T-cell (primary cell): Measurements from ENCODE around the gene SIGLEC1. TPM values are rescaled to one million over a fixed set of nuclear protein-coding genes. Genes with fewer than 3 reads are reported as not detected.

Experiments used
- ATAC-seq, 4 experiments: fragments of 200-7000 bp in 3 of 4; fragments of 150-1000 bp in 1 of 4; cut with Tn5 transposase; replicated peaks in 1 of 4; 1 replicate in 3 of 4; 2 replicates in 1 of 4; pipeline ENCODE4 v1.10.0; 2021; ENCODE audit warnings: moderate library complexity in 3 of 4, mild to moderate bottlenecking in 2 of 4, moderate number of reproducible peaks in 1 of 4
- CTCF ChIA-PET, 2 donors: fragments of 300-600 bp; sonication (Branson Sonifier 250); formaldehyde crosslinking; loops; one replicate each; lab custom pipeline; 2022; ENCODE audit warnings: antibody characterized with exemption in 2 of 2; lab: Charles Lee
- POLR2A ChIA-PET, 2 donors: fragments of 300-600 bp; sonication (Branson Sonifier 250); formaldehyde crosslinking; loops; one replicate each; lab custom pipeline; 2022; ENCODE audit warnings: antibody characterized with exemption in 2 of 2; lab: Charles Lee
- DNase-seq, 35 experiments: peaks; one replicate each; pipeline versions ENCODE4 v3.0.0 to v3.0.0-alpha.2; 2013 to 2023
- H3K27ac ChIP-seq: one replicate; pipeline ENCODE4 v1.5.1; 2013; ENCODE audit warnings: low read length
- H3K27me3 ChIP-seq, 2 experiments: replicated peaks in 1 of 2; 1 replicate in 1 of 2; 2 replicates in 1 of 2; pipeline versions ENCODE4 v1.6.1 to v1.7.0; 2013; ENCODE audit warnings: low read length in 1 of 2, mixed read lengths in 1 of 2; ENCODE audit not compliant: control insufficient read depth in 2 of 2, insufficient read depth in 2 of 2; ENCODE audit errors: extremely low read depth in 1 of 2
- H3K36me3 ChIP-seq, 2 donors: 1 replicate in 1 of 2; 2 replicates in 1 of 2; pipeline versions ENCODE4 v1.6.1 to v1.7.0; 2013; ENCODE audit warnings: low read length in 1 of 2; ENCODE audit not compliant: control insufficient read depth in 2 of 2, insufficient read depth in 1 of 2; ENCODE audit errors: extremely low read depth in 1 of 2
- H3K4me1 ChIP-seq, 2 experiments: 1 replicate in 1 of 2; 2 replicates in 1 of 2; pipeline versions ENCODE4 v1.6.1 to v1.7.0; 2013; ENCODE audit warnings: low read length in 2 of 2, mixed read lengths in 1 of 2; ENCODE audit not compliant: insufficient read depth in 2 of 2, control insufficient read depth in 1 of 2; ENCODE audit errors: extremely low read depth in 1 of 2
- H3K4me3 ChIP-seq, 2 donors: 1 replicate in 1 of 2; 2 replicates in 1 of 2; pipeline versions ENCODE4 v1.5.1 to v1.7.0; 2013; ENCODE audit warnings: mild to moderate bottlenecking in 2 of 2, low read length in 1 of 2, moderate library complexity in 1 of 2; ENCODE audit not compliant: control insufficient read depth in 1 of 2; ENCODE audit errors: extremely low read depth in 1 of 2
- H3K9me3 ChIP-seq: 2 replicates; pipeline ENCODE4 v1.7.0; 2013
- H3K27ac Mint-ChIP-seq, 2 donors: one replicate each; pipeline ENCODE4 v1.8.0; 2020 to 2021; ENCODE audit warnings: mild to moderate bottlenecking in 2 of 2, mixed read lengths in 2 of 2
- H3K27me3 Mint-ChIP-seq, 2 donors: one replicate each; pipeline ENCODE4 v1.8.0; 2021 to 2022; ENCODE audit warnings: mixed read lengths in 2 of 2
- H3K36me3 Mint-ChIP-seq: one replicate; pipeline ENCODE4 v1.8.0; 2021; ENCODE audit warnings: mixed read lengths
- H3K4me1 Mint-ChIP-seq, 3 donors: one replicate each; pipeline ENCODE4 v1.8.0; 2020 to 2022; ENCODE audit warnings: mixed read lengths in 3 of 3, mild to moderate bottlenecking in 1 of 3
- H3K4me3 Mint-ChIP-seq, 3 donors: one replicate each; pipeline ENCODE4 v1.8.0; 2020 to 2022; ENCODE audit warnings: mild to moderate bottlenecking in 3 of 3, mixed read lengths in 3 of 3, moderate library complexity in 3 of 3
- H3K9me3 Mint-ChIP-seq, 3 donors: one replicate each; pipeline ENCODE4 v1.8.0; 2020 to 2022; ENCODE audit warnings: mixed read lengths in 3 of 3
- WGBS: methylation state at CpG from one replicate; pipeline ENCODE4 v1.1.5; 2013; ENCODE audit warnings: missing lambda C conversion rate; ENCODE audit not compliant: insufficient coverage; 5-methylcytosine and 5-hydroxymethylcytosine counted together
- total RNA-seq, 35 experiments: library from RNA in 6 of 35; stranded (reverse) in 6 of 35; fragments of 120-200 nt in 1 of 35; gene quantifications; one replicate each; pipeline versions ENCODE4 v1.2.1 to v1.2.4 and lab custom pipeline; 2013 to 2026

Gene SIGLEC1
- total RNA-seq, 5 donors from 2014 or later (not counting 1 experiment from before 2014, with no cell fraction given) = 0.06 to 0.16 (median 0.12) TPM; not detected in 2

DNA sequence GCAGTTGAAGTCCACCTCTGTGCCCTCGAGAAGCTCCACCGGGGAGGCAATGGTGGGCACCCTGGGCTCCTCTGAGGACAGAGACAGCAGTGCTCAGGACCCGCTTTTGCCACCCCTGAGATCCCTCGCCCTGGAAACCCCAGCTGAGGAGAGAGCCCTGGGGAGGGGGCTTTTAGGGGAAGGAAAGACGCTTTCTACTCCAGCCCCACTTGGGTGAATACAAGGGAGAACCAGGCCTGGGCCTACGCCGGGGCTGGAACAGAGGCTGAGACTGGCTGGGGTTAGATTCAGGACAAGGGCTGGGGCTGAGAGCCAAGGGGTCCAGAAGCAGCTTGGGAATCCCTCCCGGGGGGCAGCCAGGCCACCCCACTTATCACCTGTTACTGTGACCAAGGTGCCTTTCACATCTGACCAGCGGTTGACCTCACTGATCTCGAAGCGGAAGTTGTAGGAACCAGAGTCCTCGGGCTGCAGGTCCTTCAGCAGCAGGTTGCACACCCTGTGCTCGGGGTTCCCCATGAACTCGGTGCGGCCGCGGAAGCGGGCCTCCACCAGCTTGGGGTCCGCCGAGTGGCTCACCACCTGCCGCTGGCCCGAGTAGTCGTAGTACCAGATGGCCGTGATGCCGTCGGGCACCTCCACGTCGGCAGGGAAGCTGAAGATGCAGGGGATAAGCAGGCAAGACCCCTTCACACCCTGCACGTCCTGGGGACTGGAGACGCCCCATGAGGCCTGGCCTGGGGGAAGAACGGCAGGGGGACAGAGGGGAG is 6.2 kb downstream of the SIGLEC1 start:
- H3K27ac Mint-ChIP-seq = no peak overlapping the region
- peaks cover 0 to 3% of the 10 kb centered on the region in 2 donors for H3K27me3 Mint-ChIP-seq
- DNase-seq = no peak
- peaks cover 0 to 54% of the 10 kb centered on the region in 2 experiments for H3K27me3 ChIP-seq
- H3K27ac ChIP-seq = no peak overlapping the region
- CTCF ChIA-PET = no interaction called here
- no peak overlapping the region for H3K4me3 ChIP-seq
- H3K36me3 Mint-ChIP-seq = no peaks in the 10 kb centered on the region
- no peaks in the 10 kb centered on the region for H3K36me3 ChIP-seq
- H3K4me1 ChIP-seq = no peaks in the 10 kb centered on the region
- WGBS = 87% methylated on average over 27 of the region's 31 CpGs
- H3K9me3 Mint-ChIP-seq = no peaks in the 10 kb centered on the region
- no peaks in the 10 kb centered on the region for H3K4me1 Mint-ChIP-seq
- no peaks in the 10 kb centered on the region for H3K9me3 ChIP-seq
- POLR2A ChIA-PET = no interaction called here
- no peak overlapping the region for H3K4me3 Mint-ChIP-seq
- no peak for ATAC-seq

DNA sequence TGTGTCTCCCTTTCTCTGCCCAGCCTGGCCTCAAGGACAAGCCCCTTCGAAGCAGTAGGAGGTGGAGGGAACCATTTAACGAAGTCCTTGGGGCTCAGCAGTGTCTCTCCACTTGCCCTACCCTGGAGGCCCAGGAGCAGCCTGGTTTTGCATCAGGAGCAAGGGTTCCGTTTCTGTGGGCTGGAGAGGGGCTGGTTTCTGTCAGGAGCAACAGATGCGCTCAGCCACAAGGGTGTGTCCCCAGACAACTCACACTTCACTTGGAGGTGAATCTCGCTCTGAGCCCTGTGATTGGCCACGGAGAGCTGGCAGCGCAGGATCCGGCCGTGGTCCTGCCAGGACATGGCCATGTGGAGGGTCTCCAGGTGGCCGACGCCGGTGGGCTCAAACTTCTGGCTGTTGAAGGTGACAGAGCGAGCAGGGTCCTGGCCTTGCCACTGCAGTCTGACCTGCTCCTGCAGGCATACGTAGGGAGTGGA is 6.9 kb downstream of the SIGLEC1 start:
- Mint-ChIP-seq H3K36me3 (no peaks in the 10 kb centered on the region), H3K27me3 (peaks cover 0 to 3% of the 10 kb centered on the region in 2 donors), H3K4me3 (no peak overlapping the region), H3K4me1 (no peaks in the 10 kb centered on the region), H3K9me3 (no peaks in the 10 kb centered on the region), H3K27ac (no peak overlapping the region)
- ChIA-PET POLR2A (no interaction called here), CTCF (no interaction called here)
- 80% methylated on average over 11 of the region's 14 CpGs for WGBS
- Histone ChIP-seq H3K9me3 (no peaks in the 10 kb centered on the region), H3K4me1 (no peaks in the 10 kb centered on the region), H3K4me3 (no peak overlapping the region), H3K36me3 (no peaks in the 10 kb centered on the region), H3K27ac (no peak overlapping the region), H3K27me3 (peaks cover 0 to 48% of the 10 kb centered on the region in 2 experiments)
- DNase-seq (no peak), ATAC-seq (no peak)

DNA sequence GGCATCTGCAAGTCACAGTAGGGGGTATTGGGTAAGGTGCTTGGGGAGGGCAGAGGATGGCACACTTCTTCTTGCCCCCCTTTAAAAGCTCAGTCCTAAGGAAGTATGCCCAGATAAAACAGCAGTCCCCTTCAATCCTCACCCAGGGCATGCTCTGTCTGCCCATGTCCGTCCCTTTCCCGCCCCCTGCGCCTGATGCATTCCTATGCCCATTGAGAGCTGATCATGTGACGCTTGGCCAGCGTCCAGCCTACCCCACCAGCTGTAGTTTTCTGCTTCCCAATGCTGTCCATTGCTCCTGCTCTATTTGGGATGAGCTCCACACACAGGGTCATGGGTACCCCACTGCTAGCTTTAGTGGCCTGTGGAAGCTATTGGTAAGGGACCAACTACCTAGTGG is 8.3 kb downstream of the SIGLEC1 start:
- Mint-ChIP-seq H3K27me3 (peaks cover 0 to 3% of the 10 kb centered on the region in 2 donors), H3K27ac (no peak overlapping the region), H3K4me1 (no peaks in the 10 kb centered on the region), H3K4me3 (no peak overlapping the region), H3K9me3 (no peaks in the 10 kb centered on the region), H3K36me3 (no peaks in the 10 kb centered on the region)
- CTCF ChIA-PET = no interaction called here
- Histone ChIP-seq H3K27me3 (peaks cover 0 to 42% of the 10 kb centered on the region in 2 experiments), H3K9me3 (no peaks in the 10 kb centered on the region), H3K36me3 (no peaks in the 10 kb centered on the region), H3K4me1 (no peaks in the 10 kb centered on the region), H3K27ac (no peak overlapping the region), H3K4me3 (no peak overlapping the region)
- WGBS = 90% methylated on average over 5 of the region's 5 CpGs
- ATAC-seq = no peak
- no peak for DNase-seq
- POLR2A ChIA-PET = interaction anchor here in 1 of 2 donors (0.6 kb wide), 1 partner anchor 659 kb away, joined by 3 read pairs; no protein-coding TSS in a partner anchor

DNA sequence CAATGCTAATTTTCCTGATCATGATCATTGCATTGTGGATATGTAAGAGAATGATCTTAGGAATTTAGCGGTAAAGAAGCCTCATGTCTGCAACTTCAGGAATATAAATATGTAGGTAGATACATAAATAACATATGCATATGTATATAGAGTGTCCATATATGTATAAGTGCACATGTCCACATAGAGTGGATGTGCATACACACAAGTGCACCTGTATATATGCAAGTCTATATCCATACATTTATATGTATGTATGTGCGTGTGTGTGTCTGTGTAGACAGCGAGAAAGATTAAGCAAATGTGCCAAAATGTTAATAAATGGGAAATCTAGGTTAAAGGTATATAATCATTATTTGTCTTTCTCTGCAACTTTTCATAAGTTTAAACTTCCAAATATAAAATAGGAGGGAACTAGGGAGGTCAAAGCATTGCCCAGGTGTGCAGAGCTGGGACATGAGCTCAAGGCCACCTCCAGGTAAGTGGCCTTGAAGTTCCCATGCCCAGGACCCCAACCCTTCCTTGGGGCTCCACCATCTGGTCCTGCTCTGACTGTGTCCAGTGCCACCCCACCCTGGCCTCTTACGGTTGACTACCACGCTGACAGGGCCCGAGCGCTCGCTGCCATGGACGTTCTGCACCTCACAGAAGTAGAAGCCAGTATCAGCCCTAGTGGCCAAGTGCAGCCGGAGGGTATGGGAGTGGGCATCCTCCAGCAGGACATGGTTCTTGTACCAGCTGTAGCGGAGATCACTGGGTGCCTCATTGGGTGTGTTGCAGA is 9.6 kb downstream of the SIGLEC1 start:
- no peaks in the 10 kb centered on the region for H3K4me1 Mint-ChIP-seq
- no peak overlapping the region for H3K4me3 ChIP-seq
- CTCF ChIA-PET = no interaction called here
- no peaks in the 10 kb centered on the region for H3K4me1 ChIP-seq
- no peaks in the 10 kb centered on the region for H3K36me3 Mint-ChIP-seq
- ATAC-seq (no peak), DNase-seq (no peak)
- H3K27me3 Mint-ChIP-seq = peaks cover 0 to 3% of the 10 kb centered on the region in 2 donors
- POLR2A ChIA-PET = no interaction called here
- 88% methylated on average over 8 of the region's 11 CpGs for whole genome bisulfite sequencing
- H3K4me3 Mint-ChIP-seq = no peak overlapping the region
- no peaks in the 10 kb centered on the region for H3K36me3 ChIP-seq
- no peaks in the 10 kb centered on the region for H3K9me3 Mint-ChIP-seq
- H3K27ac ChIP-seq = no peak overlapping the region
- H3K27me3 ChIP-seq = peaks cover 0 to 49% of the 10 kb centered on the region in 2 experiments
- no peak overlapping the region for H3K27ac Mint-ChIP-seq
- no peaks in the 10 kb centered on the region for H3K9me3 ChIP-seq

DNA sequence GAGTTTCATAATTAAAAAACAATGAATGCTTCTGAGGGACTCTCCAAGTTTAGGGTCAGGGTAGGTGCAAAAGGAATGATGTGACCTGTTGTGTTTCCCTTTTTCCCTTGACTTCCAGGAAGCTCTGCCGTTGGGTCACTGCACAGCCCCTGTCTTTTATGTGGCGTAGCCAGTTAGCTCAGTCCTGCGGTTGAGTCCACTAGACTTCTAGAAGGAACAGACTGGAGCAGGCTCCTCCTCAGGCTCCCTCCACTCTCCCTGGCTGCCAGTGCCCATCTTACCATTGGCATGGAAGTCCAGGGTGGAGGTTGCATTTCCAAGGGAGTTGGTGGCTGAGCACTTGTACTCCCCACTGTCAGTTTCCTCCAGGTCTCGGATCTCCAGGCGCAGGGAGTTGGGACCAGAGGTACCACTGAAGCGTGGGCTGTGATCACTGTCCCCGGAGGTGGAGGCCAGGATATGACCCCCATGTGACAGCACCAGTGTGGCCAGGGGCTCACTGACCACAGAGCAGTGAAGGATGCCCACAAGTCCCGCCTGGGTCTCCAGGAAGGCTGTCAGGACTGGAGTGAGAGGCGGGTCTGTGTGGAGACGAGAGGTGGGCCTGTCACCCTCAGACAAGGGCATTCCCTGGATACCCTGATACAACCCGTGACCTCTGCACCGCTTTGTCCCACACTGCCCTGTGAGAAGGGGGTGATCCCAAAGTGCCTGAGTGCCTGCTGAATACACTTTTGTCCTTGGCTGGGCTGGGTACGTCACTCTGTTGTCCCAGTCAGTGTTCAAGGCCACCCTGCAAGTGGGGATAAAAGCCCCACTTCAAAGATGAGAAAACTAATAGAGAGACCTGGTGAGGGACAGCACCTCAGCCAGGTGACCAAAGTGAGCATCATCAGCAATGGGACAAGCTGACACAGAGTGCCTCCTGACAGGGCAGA is 11.1 kb downstream of the SIGLEC1 start:
- no peak overlapping the region for H3K27ac ChIP-seq
- H3K27me3 Mint-ChIP-seq = no peaks in the 10 kb centered on the region
- ChIA-PET CTCF (no interaction called here), POLR2A (no interaction called here)
- no peaks in the 10 kb centered on the region for H3K9me3 Mint-ChIP-seq
- no peaks in the 10 kb centered on the region for H3K36me3 ChIP-seq
- no peaks in the 10 kb centered on the region for H3K4me1 ChIP-seq
- no peaks in the 10 kb centered on the region for H3K36me3 Mint-ChIP-seq
- H3K27me3 ChIP-seq = peaks cover 0 to 46% of the 10 kb centered on the region in 2 experiments
- H3K27ac Mint-ChIP-seq = no peak overlapping the region
- H3K4me3 ChIP-seq = no peak overlapping the region
- ATAC-seq = no peak
- 80% methylated on average over 11 of the region's 13 CpGs for WGBS
- H3K4me3 Mint-ChIP-seq = no peak overlapping the region
- DNase-seq = no peak
- H3K4me1 Mint-ChIP-seq = no peaks in the 10 kb centered on the region
- no peaks in the 10 kb centered on the region for H3K9me3 ChIP-seq

DNA sequence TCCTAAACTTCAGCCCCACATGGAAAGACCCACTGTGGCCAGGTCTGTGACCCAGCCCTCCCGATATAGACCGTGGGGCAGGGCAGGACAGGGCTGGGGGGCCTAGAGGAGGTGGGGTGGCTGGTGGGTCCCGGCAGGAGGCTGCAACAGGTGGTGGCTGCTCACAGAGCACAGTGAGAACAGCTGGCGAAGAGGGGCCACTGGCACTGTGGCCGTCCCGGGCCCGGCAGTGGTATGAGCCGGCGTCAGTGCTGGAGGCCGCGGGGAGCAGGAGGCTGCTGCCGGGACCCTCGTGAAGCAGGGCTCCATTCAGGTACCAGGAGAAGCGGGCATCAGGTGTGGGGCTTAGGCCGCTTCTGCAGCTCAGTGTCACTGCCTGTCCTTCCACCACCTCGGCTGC is 13.4 kb downstream of the SIGLEC1 start:
- ATAC-seq = no peak
- WGBS = 91% methylated on average over 13 of the region's 16 CpGs

More for the DNA sequence above, 13.4 kb downstream of the SIGLEC1 start:
- H3K4me1 Mint-ChIP-seq = no peaks in the 10 kb centered on the region
- H3K27me3 Mint-ChIP-seq = no peaks in the 10 kb centered on the region
- H3K9me3 Mint-ChIP-seq = no peaks in the 10 kb centered on the region
- no peak overlapping the region for H3K4me3 Mint-ChIP-seq
- H3K27ac Mint-ChIP-seq = no peak overlapping the region
- no peaks in the 10 kb centered on the region for H3K4me1 ChIP-seq
- DNase-seq = no peak
- no peaks in the 10 kb centered on the region for H3K36me3 Mint-ChIP-seq
- no peaks in the 10 kb centered on the region for H3K9me3 ChIP-seq
- ChIA-PET POLR2A (no interaction called here), CTCF (no interaction called here)
- no peak overlapping the region for H3K4me3 ChIP-seq
- no peak overlapping the region for H3K27ac ChIP-seq
- peaks cover 0 to 31% of the 10 kb centered on the region in 2 experiments for H3K27me3 ChIP-seq
- H3K36me3 ChIP-seq = no peaks in the 10 kb centered on the region
